ENCODE measurements around the gene PSG6. TPM values are rescaled to one million over a fixed set of nuclear protein-coding genes. Genes with fewer than 3 reads are reported as not detected.
"Not testable (repeated sequence)": the region's sequence is repeated elsewhere in the genome, so short reads cannot be mapped to it uniquely, and the experiment has no call there.

Gene PSG6
- total and polyA plus RNA-seq, 7 experiments from 2014 or later, result not detected

DNA sequence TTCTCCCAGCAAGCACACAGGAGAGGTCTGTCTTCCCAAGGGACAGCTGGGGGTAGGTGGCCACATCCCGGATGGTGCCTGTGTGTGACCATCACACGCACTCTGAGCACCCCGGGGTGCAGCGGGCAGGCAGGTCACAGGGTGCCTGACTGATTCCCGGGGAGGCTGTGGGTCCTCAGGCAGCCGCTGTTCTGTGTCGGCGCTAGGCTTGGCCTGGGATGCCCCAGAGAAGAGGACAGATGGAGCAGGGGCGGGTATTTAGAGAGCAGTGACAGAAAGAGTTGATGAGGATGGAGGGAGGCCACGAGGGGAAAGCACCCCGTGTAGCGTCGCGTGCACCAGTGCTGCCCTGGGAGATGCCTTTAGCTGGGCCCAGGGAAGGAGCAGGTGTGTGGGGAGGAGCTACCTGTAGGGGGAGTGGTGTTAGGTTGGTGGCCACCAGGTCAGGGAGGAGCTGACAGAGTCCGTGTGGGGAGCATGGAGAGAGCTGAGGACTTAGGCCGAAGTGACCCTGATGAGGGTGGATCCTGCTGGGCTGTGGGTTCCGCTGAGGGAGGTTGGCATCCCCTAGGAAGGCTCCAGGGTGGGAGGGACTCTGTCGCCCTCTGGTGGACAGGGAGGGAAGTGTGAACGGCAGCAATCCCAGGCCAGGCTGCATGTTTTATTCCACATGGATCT lies 60.7 kb downstream of the PSG6 start:
- H3K36me3 Mint-ChIP-seq; POLR2A ChIA-PET; H3K36me3 ChIP-seq (ENCODE audit: control insufficient read depth in 2 of 3, insufficient read depth in 3 of 3, low read length in 3 of 3); CTCF ChIA-PET; intact Hi-C loops (cut with micrococcal nuclease); H3K4me1 ChIP-seq (ENCODE audit: control insufficient read depth in 2 of 2, insufficient read depth in 2 of 2, low read length in 2 of 2); H3K27ac ChIP-seq (ENCODE audit: low read depth, low read length); H3K9me3 ChIP-seq (ENCODE audit: control insufficient read depth in 2 of 3, low read length in 3 of 3); H3K27me3 ChIP-seq (ENCODE audit: control insufficient read depth in 2 of 2, insufficient read depth in 2 of 2, low read length in 2 of 2); H3K4me1 Mint-ChIP-seq; H3K27ac Mint-ChIP-seq; ATAC-seq; H3K4me3 Mint-ChIP-seq; H3K4me3 ChIP-seq (ENCODE audit: low read length): not testable (repeated sequence)
- Mint-ChIP-seq H3K27me3 (peaks cover 0 to 26% (median 5%) of the 10 kb centered on the region in 5 donors), H3K9me3 (peaks cover 0 to 11% (median 0%) of the 10 kb centered on the region in 11 donors)
- DNase-seq, result peak in 2 of 9 donors; percentile 2 to 3

GRCh38 chr19:42854745-42855144 lies 62.9 kb downstream of the PSG6 start:
- ATAC-seq; H3K4me1 ChIP-seq (ENCODE audit: control insufficient read depth in 2 of 2, insufficient read depth in 2 of 2, low read length in 2 of 2); H3K4me3 Mint-ChIP-seq; CTCF ChIA-PET; H3K9me3 Mint-ChIP-seq; H3K4me3 ChIP-seq (ENCODE audit: low read length); H3K27ac ChIP-seq (ENCODE audit: low read depth, low read length); H3K36me3 Mint-ChIP-seq; H3K36me3 ChIP-seq (ENCODE audit: control insufficient read depth in 2 of 3, insufficient read depth in 3 of 3, low read length in 3 of 3); POLR2A ChIA-PET; H3K9me3 ChIP-seq (ENCODE audit: control insufficient read depth in 2 of 3, low read length in 3 of 3); H3K27me3 ChIP-seq (ENCODE audit: control insufficient read depth in 2 of 2, insufficient read depth in 2 of 2, low read length in 2 of 2); DNase-seq; H3K4me1 Mint-ChIP-seq; intact Hi-C loops (cut with micrococcal nuclease): not testable (repeated sequence)
- Mint-ChIP-seq H3K27ac (peak overlapping the region in 1 of 9 donors; percentile 26), H3K27me3 (peaks cover 0 to 30% (median 2%) of the 10 kb centered on the region in 5 donors)

DNA sequence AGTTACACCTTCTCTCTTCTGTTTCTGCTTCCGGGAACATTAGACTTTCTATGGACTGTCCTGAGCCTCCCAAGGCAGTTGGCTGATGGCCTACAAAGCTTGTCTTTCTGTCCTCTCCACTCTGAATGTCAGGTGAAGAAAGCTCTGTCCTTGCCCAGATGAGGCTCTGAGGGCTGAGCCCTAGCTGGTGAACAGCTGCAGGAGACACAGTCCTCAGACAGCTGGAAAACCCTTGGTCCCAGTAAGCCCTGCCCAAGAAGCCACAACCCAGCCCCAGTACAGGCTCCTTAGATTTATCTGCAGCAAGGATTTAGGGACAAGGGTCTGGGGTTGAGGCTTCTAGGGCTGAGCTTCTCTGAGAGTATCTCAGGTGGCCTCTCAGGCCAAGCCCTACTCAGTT lies 64.5 kb downstream of the PSG6 start:
- H3K9me3 Mint-ChIP-seq; CTCF ChIA-PET; POLR2A ChIA-PET; H3K9me3 ChIP-seq (ENCODE audit: control insufficient read depth in 2 of 3, low read length in 3 of 3); H3K36me3 Mint-ChIP-seq; H3K27ac ChIP-seq (ENCODE audit: low read depth, low read length); H3K4me1 ChIP-seq (ENCODE audit: control insufficient read depth in 2 of 2, insufficient read depth in 2 of 2, low read length in 2 of 2); H3K4me3 ChIP-seq (ENCODE audit: low read length); ATAC-seq; H3K4me1 Mint-ChIP-seq; H3K27me3 ChIP-seq (ENCODE audit: control insufficient read depth in 2 of 2, insufficient read depth in 2 of 2, low read length in 2 of 2); intact Hi-C loops (cut with micrococcal nuclease); H3K27ac Mint-ChIP-seq; H3K4me3 Mint-ChIP-seq; DNase-seq; H3K36me3 ChIP-seq (ENCODE audit: control insufficient read depth in 2 of 3, insufficient read depth in 3 of 3, low read length in 3 of 3): not testable (repeated sequence)
- peaks cover 0 to 30% (median 5%) of the 10 kb centered on the region in 5 donors for H3K27me3 Mint-ChIP-seq

- H3K27ac ChIP-seq (ENCODE audit: low read depth, low read length); ATAC-seq; CTCF ChIA-PET; intact Hi-C loops (cut with micrococcal nuclease); H3K27me3 ChIP-seq (ENCODE audit: control insufficient read depth in 2 of 2, insufficient read depth in 2 of 2, low read length in 2 of 2); H3K27ac Mint-ChIP-seq; DNase-seq; H3K4me3 Mint-ChIP-seq; H3K4me1 ChIP-seq (ENCODE audit: control insufficient read depth in 2 of 2, insufficient read depth in 2 of 2, low read length in 2 of 2); H3K9me3 Mint-ChIP-seq; POLR2A ChIA-PET; H3K36me3 Mint-ChIP-seq; H3K4me3 ChIP-seq (ENCODE audit: low read length); H3K9me3 ChIP-seq (ENCODE audit: control insufficient read depth in 2 of 3, low read length in 3 of 3); H3K36me3 ChIP-seq (ENCODE audit: control insufficient read depth in 2 of 3, insufficient read depth in 3 of 3, low read length in 3 of 3); H3K4me1 Mint-ChIP-seq: not testable (repeated sequence)
- peaks cover 0 to 32% (median 5%) of the 10 kb centered on the region in 5 donors for H3K27me3 Mint-ChIP-seq
Observed at GRCh38 chr19:42852821-42853220, 64.9 kb downstream of the PSG6 start.

Other genes with a start within 250 kb of the PSG6 start
- under 1 TPM in 2 of 5 experiments, not detected in 3; 0.16 to 0.69 TPM for gene PSG3, start 177.4 kb downstream of the PSG6 start, total RNA-seq
- gene PSG3, start 177.4 kb downstream of the PSG6 start, polyA plus RNA-seq, result not detected
- gene PSG8, start 152.2 kb downstream of the PSG6 start, total RNA-seq, result not detected
- gene PSG8, start 152.2 kb downstream of the PSG6 start, polyA plus RNA-seq, result not detected
- under 1 TPM in 2 of 5 experiments, not detected in 3; 0.37 to 0.64 TPM for gene PSG1, start 38.2 kb downstream of the PSG6 start, total RNA-seq
- not detected for gene PSG1, start 38.2 kb downstream of the PSG6 start, polyA plus RNA-seq
- not detected for gene PSG7, start 19.3 kb upstream of the PSG6 start, total RNA-seq
- gene PSG7, start 19.3 kb upstream of the PSG6 start, polyA plus RNA-seq, result not detected
- under 1 TPM in 1 of 5 experiments, not detected in 4; 0.27 TPM for gene PSG11, start 108.6 kb upstream of the PSG6 start, total RNA-seq
- gene PSG11, start 108.6 kb upstream of the PSG6 start, polyA plus RNA-seq, result not detected
- gene PSG2, start 164.8 kb upstream of the PSG6 start, total RNA-seq, result under 1 TPM in 1 of 5 experiments, not detected in 4; 0.19 TPM
- not detected for gene PSG2, start 164.8 kb upstream of the PSG6 start, polyA plus RNA-seq